Keratinocyte (primary cell): ENCODE results near the gene GRIK2. TPM values are rescaled to one million over a fixed set of nuclear protein-coding genes. Genes with fewer than 3 reads are reported as not detected.
A peak's percentile ranks its signal among the peaks of the same experiment; 100 is the strongest.

ENCODE experiments used
- DNase-seq: peaks from one replicate; pipeline ENCODE4 v3.0.0-alpha.2; 2011; ENCODE audit warnings: low read depth, missing footprints, low spot score
- FAIRE-seq: peaks from 2 replicates; lab custom pipeline; 2011; peaks lifted over from hg19 to GRCh38; lab: Jason Lieb, UNC
- H2AFZ ChIP-seq: 2 replicates; pipeline ENCODE4 v1.6.0; 2012; ENCODE audit warnings: low read length, control low read depth, inconsistent platforms; ENCODE audit not compliant: control insufficient read depth
- H3K27ac ChIP-seq: 2 replicates; pipeline ENCODE4 v1.5.1; 2011; ENCODE audit warnings: low read length; ENCODE audit not compliant: control insufficient read depth, insufficient read depth
- H3K27me3 ChIP-seq: 3 replicates; pipeline ENCODE4 v1.6.0; 2011; ENCODE audit warnings: low read length; ENCODE audit not compliant: control insufficient read depth, insufficient read depth; ENCODE audit errors: extremely low read depth
- H3K36me3 ChIP-seq, 2 experiments: 2 replicates in 1 of 2; 3 replicates in 1 of 2; pipeline ENCODE4 v1.5.1; 2011; ENCODE audit warnings: low read length in 2 of 2, mild to moderate bottlenecking in 1 of 2; ENCODE audit not compliant: control insufficient read depth in 2 of 2, insufficient read depth in 2 of 2; ENCODE audit errors: extremely low read depth in 1 of 2
- H3K4me1 ChIP-seq: 3 replicates; pipeline ENCODE4 v1.5.1; 2011; ENCODE audit warnings: low read length; ENCODE audit not compliant: control insufficient read depth, insufficient read depth; ENCODE audit errors: extremely low read depth
- H3K4me2 ChIP-seq: 3 replicates; pipeline ENCODE4 v1.6.0; 2011; ENCODE audit warnings: low read depth, low read length; ENCODE audit not compliant: control insufficient read depth, insufficient read depth; ENCODE audit errors: extremely low read depth
- H3K4me3 ChIP-seq, 3 experiments: fragments of 200-600 bp in 1 of 3; sonication (generic) in 1 of 3; 2 replicates in 2 of 3; 3 replicates in 1 of 3; pipeline ENCODE4 v1.5.1; 2011 to 2016; ENCODE audit warnings: low read length in 3 of 3, mild to moderate bottlenecking in 3 of 3, control low read depth in 2 of 3, inconsistent platforms in 1 of 3, low read depth in 1 of 3, mixed read lengths in 1 of 3, mixed run types in 1 of 3, moderate library complexity in 1 of 3; ENCODE audit not compliant: control insufficient read depth in 2 of 3, insufficient read depth in 2 of 3; ENCODE audit errors: extremely low read depth in 1 of 3
- H3K79me2 ChIP-seq: 2 replicates; pipeline ENCODE4 v1.6.0; 2012; ENCODE audit warnings: low read length; ENCODE audit not compliant: control insufficient read depth, insufficient read depth
- H3K9ac ChIP-seq: 3 replicates; pipeline ENCODE4 v1.6.0; 2011; ENCODE audit warnings: low read length; ENCODE audit not compliant: control insufficient read depth, insufficient read depth; ENCODE audit errors: extremely low read depth
- H3K9me1 ChIP-seq: 3 replicates; pipeline ENCODE4 v1.6.0; 2011; ENCODE audit warnings: low read length; ENCODE audit not compliant: control insufficient read depth, insufficient read depth; ENCODE audit errors: extremely low read depth
- H3K9me3 ChIP-seq: 2 replicates; pipeline ENCODE4 v1.5.1; 2012; ENCODE audit warnings: low read depth, low read length; ENCODE audit not compliant: control insufficient read depth
- H4K20me1 ChIP-seq: 3 replicates; pipeline ENCODE4 v1.6.0; 2011; ENCODE audit warnings: low read length; ENCODE audit not compliant: control insufficient read depth, insufficient read depth; ENCODE audit errors: extremely low read depth
- EZH2 ChIP-seq: IDR thresholded peaks from one replicate; pipeline ENCODE4 v1.6.1; 2012; ENCODE audit warnings: inconsistent platforms, mild to moderate bottlenecking, low read length, moderate library complexity
- dilution Hi-C: fragments of 300-500 bp; cut with MboI; formaldehyde crosslinking; loops from one replicate; pipeline ENCODE4 v1.7.0; 2020; ENCODE audit warnings: low sequenced_read_pairs; ENCODE audit not compliant: extremely low pct_ligation_motif_present
- polyA plus RNA-seq, 5 experiments: library from polyadenylated mRNA; depleted of rRNA in 3 of 5; stranded (reverse) in 3 of 5; stranded (forward) in 1 of 5; unstranded in 1 of 5; fragments of >200 nt; gene quantifications; 1 replicate in 1 of 5; 2 replicates in 3 of 5; 3 replicates in 1 of 5; pipeline versions ENCODE4 v1.2.1 to v1.2.3, GENCODE V29; 2011 to 2012; ENCODE audit warnings: missing spikeins in 2 of 5, low read depth in 1 of 5, low replicate concordance in 1 of 5
- TF ChIP-seq, protein P1 (sequence below), 3 experiments: IDR thresholded peaks in 1 of 3; conservative IDR thresholded peaks in 1 of 3; optimal IDR thresholded peaks in 1 of 3; 2 replicates in 2 of 3; 3 replicates in 1 of 3; pipeline versions ENCODE3 to v1.5.1; 2011; ENCODE audit warnings: low read length in 3 of 3, mild to moderate bottlenecking in 3 of 3, moderate library complexity in 2 of 3, control low read depth in 1 of 3, inconsistent platforms in 1 of 3; ENCODE audit not compliant: insufficient read depth in 2 of 3; ENCODE audit errors: extremely low read depth in 1 of 3

Gene GRIK2
- polyA plus RNA-seq, 1 donor (not counting 4 experiments of a cell fraction or from before 2014, with no cell fraction given), result 0.01 TPM

DNA sequence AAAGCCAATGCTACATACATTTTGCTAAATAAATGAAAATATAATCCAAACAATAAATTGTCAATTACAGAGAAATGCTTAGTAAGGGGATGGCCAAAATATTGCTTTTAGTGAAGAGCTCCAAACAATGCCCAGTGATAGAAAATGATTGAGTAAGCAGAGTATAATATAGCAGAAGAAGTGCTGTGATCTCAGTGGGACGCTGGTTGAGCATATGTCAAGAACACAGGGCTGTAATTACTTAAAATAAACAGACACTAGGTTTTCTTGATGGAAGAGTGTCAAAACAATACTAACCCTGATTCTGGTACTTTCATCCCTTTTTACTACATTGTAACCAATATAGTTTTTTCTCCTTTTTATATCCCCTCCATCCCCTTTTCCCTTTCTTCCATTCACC is 150.3 kb downstream of the GRIK2 start:
- TF ChIP-seq EZH2, result no peak
- TF ChIP-seq, protein P1, sequence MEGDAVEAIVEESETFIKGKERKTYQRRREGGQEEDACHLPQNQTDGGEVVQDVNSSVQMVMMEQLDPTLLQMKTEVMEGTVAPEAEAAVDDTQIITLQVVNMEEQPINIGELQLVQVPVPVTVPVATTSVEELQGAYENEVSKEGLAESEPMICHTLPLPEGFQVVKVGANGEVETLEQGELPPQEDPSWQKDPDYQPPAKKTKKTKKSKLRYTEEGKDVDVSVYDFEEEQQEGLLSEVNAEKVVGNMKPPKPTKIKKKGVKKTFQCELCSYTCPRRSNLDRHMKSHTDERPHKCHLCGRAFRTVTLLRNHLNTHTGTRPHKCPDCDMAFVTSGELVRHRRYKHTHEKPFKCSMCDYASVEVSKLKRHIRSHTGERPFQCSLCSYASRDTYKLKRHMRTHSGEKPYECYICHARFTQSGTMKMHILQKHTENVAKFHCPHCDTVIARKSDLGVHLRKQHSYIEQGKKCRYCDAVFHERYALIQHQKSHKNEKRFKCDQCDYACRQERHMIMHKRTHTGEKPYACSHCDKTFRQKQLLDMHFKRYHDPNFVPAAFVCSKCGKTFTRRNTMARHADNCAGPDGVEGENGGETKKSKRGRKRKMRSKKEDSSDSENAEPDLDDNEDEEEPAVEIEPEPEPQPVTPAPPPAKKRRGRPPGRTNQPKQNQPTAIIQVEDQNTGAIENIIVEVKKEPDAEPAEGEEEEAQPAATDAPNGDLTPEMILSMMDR (optimal IDR thresholded peaks at IDR 0.05 in 1 of 3, IDR thresholded peaks at IDR 0.05 in 1 of 3, conservative IDR thresholded peaks at IDR 0.05 in 1 of 3; ENCODE audit: extremely low read depth in 1 of 3, insufficient read depth in 2 of 3, low read length in 3 of 3), result no peak
- no peaks in the 10 kb centered on the region for H3K36me3 ChIP-seq
- no peaks in the 10 kb centered on the region for H4K20me1 ChIP-seq
- H2AFZ ChIP-seq, result no peak overlapping the region
- no peak for FAIRE-seq
- H3K4me2 ChIP-seq, result no peak overlapping the region
- H3K9ac ChIP-seq, result no peak overlapping the region
- DNase-seq, result no peak
- no peaks in the 10 kb centered on the region for H3K79me2 ChIP-seq
- H3K9me1 ChIP-seq, result no peaks in the 10 kb centered on the region
- H3K4me3 ChIP-seq, result no peak overlapping the region
- H3K9me3 ChIP-seq, result no peaks in the 10 kb centered on the region
- peaks cover 18% of the 10 kb centered on the region for H3K4me1 ChIP-seq
- no peaks in the 10 kb centered on the region for H3K27me3 ChIP-seq
- dilution Hi-C loops, result no loop called here
- no peak overlapping the region for H3K27ac ChIP-seq

DNA sequence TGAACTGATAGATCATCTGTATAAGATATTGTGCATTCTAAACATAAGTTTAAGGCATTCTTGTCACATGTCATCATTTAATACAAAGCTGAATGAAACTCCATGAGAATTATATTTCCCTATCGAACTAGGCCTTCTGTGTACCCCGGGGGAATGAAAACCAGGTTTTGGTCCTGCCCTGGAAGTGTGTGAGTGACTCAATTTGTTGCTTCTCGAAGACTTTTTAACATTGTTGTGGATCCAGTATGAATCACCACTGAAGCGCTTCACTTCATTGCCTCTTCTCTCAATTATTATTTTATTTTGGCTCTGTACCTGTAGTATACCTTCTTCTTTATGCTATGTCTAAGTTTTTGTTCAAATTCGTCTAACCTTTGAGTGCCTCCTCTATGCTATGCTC is 150.8 kb downstream of the GRIK2 start:
- FAIRE-seq (peak; percentile 68), DNase-seq (peak; percentile 23)
- H3K9ac ChIP-seq, result no peak overlapping the region
- no peaks in the 10 kb centered on the region for H3K9me3 ChIP-seq
- no peaks in the 10 kb centered on the region for H3K9me1 ChIP-seq
- dilution Hi-C loops, result no loop called here
- H3K27ac ChIP-seq, result no peak overlapping the region
- H3K27me3 ChIP-seq, result no peaks in the 10 kb centered on the region
- H3K4me1 ChIP-seq, result peaks cover 17% of the 10 kb centered on the region
- H4K20me1 ChIP-seq, result no peaks in the 10 kb centered on the region
- no peak for TF ChIP-seq EZH2
- TF ChIP-seq, protein P1 (optimal IDR thresholded peaks at IDR 0.05 in 1 of 3, IDR thresholded peaks at IDR 0.05 in 1 of 3, conservative IDR thresholded peaks at IDR 0.05 in 1 of 3; ENCODE audit: extremely low read depth in 1 of 3, insufficient read depth in 2 of 3, low read length in 3 of 3), result no peak
- H2AFZ ChIP-seq, result no peak overlapping the region
- no peak overlapping the region for H3K4me3 ChIP-seq
- no peaks in the 10 kb centered on the region for H3K36me3 ChIP-seq
- no peaks in the 10 kb centered on the region for H3K79me2 ChIP-seq
- H3K4me2 ChIP-seq, result no peak overlapping the region
